DOHH2 (cell line): ENCODE data around the gene TRMT11.

Experiments
- H3F3A ChIP-seq: fragments of 200-600 bp; sonication (generic), shearing (Covaris generic); 2 replicates; pipeline ENCODE4 v1.6.0; 2016; ENCODE audit warnings: antibody characterized with exemption, mild to moderate bottlenecking; ENCODE audit not compliant: control insufficient read depth, insufficient read depth
- H3K27ac ChIP-seq: fragments of 200-600 bp; sonication (generic); 2 replicates; pipeline ENCODE4 v1.5.1; 2014; ENCODE audit warnings: low read depth, mild to moderate bottlenecking, low read length, moderate library complexity
- H3K27me3 ChIP-seq: fragments of 200-600 bp; sonication (generic); 2 replicates; pipeline ENCODE4 v1.6.1; 2014; ENCODE audit warnings: mild to moderate bottlenecking, low read length, mixed read lengths; ENCODE audit not compliant: control insufficient read depth
- H3K36me3 ChIP-seq: fragments of 200-600 bp; sonication (generic); 2 replicates; pipeline ENCODE4 v1.6.1; 2014; ENCODE audit warnings: mild to moderate bottlenecking, low read length, moderate library complexity, mixed read lengths; ENCODE audit not compliant: control insufficient read depth
- H3K4me1 ChIP-seq: fragments of 200-600 bp; sonication (generic); 2 replicates; pipeline ENCODE4 v1.6.1; 2014; ENCODE audit warnings: mild to moderate bottlenecking, low read length, mixed read lengths; ENCODE audit not compliant: control insufficient read depth
- H3K4me2 ChIP-seq: fragments of 200-600 bp; sonication (generic); 2 replicates; pipeline ENCODE4 v1.6.0; 2014; ENCODE audit warnings: mild to moderate bottlenecking, low read length, moderate library complexity
- H3K4me3 ChIP-seq: fragments of 200-600 bp; sonication (generic); 2 replicates; pipeline ENCODE4 v1.5.1; 2014; ENCODE audit warnings: mild to moderate bottlenecking, low read length, mixed read lengths
- H3K79me2 ChIP-seq: fragments of 200-600 bp; sonication (generic); 2 replicates; pipeline ENCODE4 v1.6.1; 2014; ENCODE audit warnings: mild to moderate bottlenecking, low read length, mixed read lengths; ENCODE audit not compliant: control insufficient read depth
- H3K9me2 ChIP-seq: fragments of 200-600 bp; sonication (generic); replicated peaks from 2 replicates; pipeline ENCODE4 v1.6.1; 2014; ENCODE audit warnings: mild to moderate bottlenecking, low read length, mixed read lengths; ENCODE audit not compliant: control insufficient read depth
- H3K9me3 ChIP-seq: fragments of 200-600 bp; sonication (generic); 2 replicates; pipeline ENCODE4 v1.6.1; 2014; ENCODE audit warnings: antibody characterized with exemption, low read length, mixed read lengths; ENCODE audit not compliant: control insufficient read depth, insufficient read depth
- H4K20me1 ChIP-seq: fragments of 200-600 bp; sonication (generic); 2 replicates; pipeline ENCODE4 v1.6.0; 2014; ENCODE audit warnings: low read depth, mild to moderate bottlenecking, antibody characterized with exemption, low read length, moderate library complexity; ENCODE audit not compliant: control insufficient read depth, insufficient read depth
- CTCF ChIP-seq: fragments of 200-600 bp; sonication (generic); IDR thresholded peaks from one replicate; pipeline ENCODE4 v1.5.1; 2014; ENCODE audit warnings: antibody characterized with exemption, mild to moderate bottlenecking, low read depth, low read length; ENCODE audit not compliant: poor library complexity, severe bottlenecking
- EZH2phosphoT487 ChIP-seq: fragments of 200-600 bp; sonication (generic); IDR thresholded peaks from 2 replicates; pipeline ENCODE4 v1.6.1; 2017; ENCODE audit warnings: borderline replicate concordance, mild to moderate bottlenecking, antibody characterized with exemption, low read length, moderate library complexity, mixed read lengths

Gene TRMT11

GRCh38 chr6:126027601-126028000 is 41.3 kb downstream of the TRMT11 start:
- Histone ChIP-seq H3K9me3 (no peaks in the 10 kb centered on the region), H3K27me3 (no peaks in the 10 kb centered on the region), H3K4me3 (no peak overlapping the region), H4K20me1 (no peaks in the 10 kb centered on the region), H3K4me2 (no peak overlapping the region), H3K4me1 (no peaks in the 10 kb centered on the region), H3K79me2 (no peaks in the 10 kb centered on the region), H3K36me3 (peaks cover 68% of the 10 kb centered on the region), H3K27ac (no peak overlapping the region), H3K9me2 (no peaks in the 10 kb centered on the region), H3F3A (no peaks in the 10 kb centered on the region)
- TF ChIP-seq EZH2phosphoT487 (no peak), CTCF (no peak)

GRCh38 chr6:126030045-126030444 is 43.7 kb downstream of the TRMT11 start:
- H3K27me3 ChIP-seq, result no peaks in the 10 kb centered on the region
- no peak overlapping the region for H3K4me3 ChIP-seq
- H3K79me2 ChIP-seq, result no peaks in the 10 kb centered on the region
- no peak for TF ChIP-seq CTCF
- no peak for TF ChIP-seq EZH2phosphoT487
- H3K27ac ChIP-seq, result no peak overlapping the region
- no peaks in the 10 kb centered on the region for H3K4me1 ChIP-seq
- no peaks in the 10 kb centered on the region for H3F3A ChIP-seq
- no peak overlapping the region for H3K4me2 ChIP-seq
- peaks cover 67% of the 10 kb centered on the region for H3K36me3 ChIP-seq
- H3K9me2 ChIP-seq, result no peaks in the 10 kb centered on the region
- no peaks in the 10 kb centered on the region for H4K20me1 ChIP-seq
- no peaks in the 10 kb centered on the region for H3K9me3 ChIP-seq

GRCh38 chr6:126033696-126034095 is 47.4 kb downstream of the TRMT11 start:
- peak; percentile 36 for TF ChIP-seq CTCF
- no peak for TF ChIP-seq EZH2phosphoT487
- H3K4me1 ChIP-seq, result no peaks in the 10 kb centered on the region
- H3K9me3 ChIP-seq, result no peaks in the 10 kb centered on the region
- H3K4me3 ChIP-seq, result no peak overlapping the region
- no peaks in the 10 kb centered on the region for H3K9me2 ChIP-seq
- no peak overlapping the region for H3K27ac ChIP-seq
- no peaks in the 10 kb centered on the region for H3K27me3 ChIP-seq
- H3F3A ChIP-seq, result no peaks in the 10 kb centered on the region
- peaks cover 74% of the 10 kb centered on the region for H3K36me3 ChIP-seq
- no peaks in the 10 kb centered on the region for H3K79me2 ChIP-seq
- H3K4me2 ChIP-seq, result no peak overlapping the region
- no peaks in the 10 kb centered on the region for H4K20me1 ChIP-seq

GRCh38 chr6:126034656-126035055 is 48.3 kb downstream of the TRMT11 start:
- no peaks in the 10 kb centered on the region for H3F3A ChIP-seq
- no peak overlapping the region for H3K4me2 ChIP-seq
- no peaks in the 10 kb centered on the region for H4K20me1 ChIP-seq
- no peaks in the 10 kb centered on the region for H3K9me2 ChIP-seq
- no peaks in the 10 kb centered on the region for H3K9me3 ChIP-seq
- H3K27me3 ChIP-seq, result no peaks in the 10 kb centered on the region
- peaks cover 72% of the 10 kb centered on the region for H3K36me3 ChIP-seq
- TF ChIP-seq EZH2phosphoT487 (no peak), CTCF (no peak)
- H3K27ac ChIP-seq, result no peak overlapping the region
- H3K79me2 ChIP-seq, result no peaks in the 10 kb centered on the region
- no peaks in the 10 kb centered on the region for H3K4me1 ChIP-seq
- H3K4me3 ChIP-seq, result no peak overlapping the region
